GM18868 (cell line): ENCODE data around the gene ARHGAP12.

Source experiments
- ATAC-seq: cut with Tn5 transposase; IDR thresholded peaks from one replicate; pipeline ENCODE4 v1.9.1; 2021; ENCODE audit warnings: mild to moderate bottlenecking, moderate library complexity; ENCODE audit not compliant: unreplicated experiment

Gene ARHGAP12

GRCh38 chr10:31822616-31823318 lies 105.9 kb downstream of the ARHGAP12 start:
- no peak for ATAC-seq

GRCh38 chr10:31822150-31822549 lies 106.5 kb downstream of the ARHGAP12 start:
- no peak for ATAC-seq

- ATAC-seq: no peak
Measured at GRCh38 chr10:31820778-31821369, 107.8 kb downstream of the ARHGAP12 start.

- ATAC-seq: no peak
Measured at GRCh38 chr10:31820096-31820495, 108.5 kb downstream of the ARHGAP12 start.

DNA sequence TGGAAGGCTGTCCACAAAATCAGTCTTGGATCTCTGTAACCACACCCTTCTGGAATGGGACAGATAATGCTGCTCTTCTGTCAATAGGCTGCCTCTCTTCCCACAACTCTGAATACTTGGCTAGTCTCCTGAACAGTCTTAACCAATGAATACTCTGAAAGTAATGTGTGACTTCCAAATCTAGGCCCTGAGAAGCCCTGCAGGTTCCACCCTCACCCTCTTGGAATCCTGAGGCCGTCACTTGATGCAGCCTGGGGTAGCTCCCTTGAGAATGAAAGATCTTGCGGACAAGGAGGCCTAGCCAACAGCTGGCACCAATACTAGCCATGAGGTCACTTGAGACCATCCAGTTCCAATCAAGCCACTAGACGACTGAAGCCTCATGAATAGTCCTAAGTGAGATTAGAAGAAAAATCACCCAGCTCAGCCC lies 109.2 kb downstream of the ARHGAP12 start:
- no peak for ATAC-seq

- no peak for ATAC-seq
Measured at GRCh38 chr10:31816318-31816717, 112.3 kb downstream of the ARHGAP12 start.

DNA sequence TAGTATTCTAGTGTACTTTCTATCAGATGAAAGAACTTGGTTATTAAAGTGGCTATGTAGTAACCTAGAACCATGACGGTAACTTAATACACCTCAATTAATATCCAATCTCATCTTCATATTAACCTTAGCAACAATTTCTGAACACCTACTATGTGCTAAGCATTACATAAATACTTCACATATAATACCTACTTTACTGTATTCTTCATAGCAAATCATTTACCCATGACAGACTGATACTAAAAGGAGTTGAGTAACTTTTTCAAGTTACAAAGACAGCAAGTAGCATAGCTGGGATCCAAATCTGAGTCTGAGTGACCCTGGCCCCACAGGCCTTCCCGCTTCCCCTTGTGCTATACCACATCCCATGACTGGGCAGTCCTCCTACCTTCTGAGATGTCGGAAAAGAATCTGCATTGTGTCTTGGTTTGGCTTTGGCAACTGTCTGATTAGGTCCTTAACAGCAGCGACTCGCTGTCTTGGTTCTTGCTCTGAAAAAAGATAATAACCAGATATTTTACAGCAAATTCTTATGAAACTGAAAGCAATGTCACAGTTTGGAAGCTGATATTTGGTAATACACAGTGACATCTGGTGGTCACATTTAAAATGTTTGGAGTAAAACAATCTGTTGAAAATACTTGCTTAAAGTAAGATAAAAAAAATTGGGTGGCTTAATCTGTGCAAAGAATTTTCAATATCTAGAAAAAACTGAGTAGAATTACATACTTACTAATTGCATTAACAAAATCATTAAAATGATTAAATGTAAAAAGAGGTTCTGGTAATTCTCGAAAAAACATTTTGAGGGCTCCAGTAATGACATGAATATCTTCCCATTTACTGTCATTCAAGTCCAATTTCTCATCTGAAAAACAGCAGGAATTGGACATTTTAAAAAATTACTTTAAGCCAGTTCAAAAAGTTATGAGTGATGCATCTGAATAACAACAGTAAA lies 120.1 kb downstream of the ARHGAP12 start:
- no peak for ATAC-seq

GRCh38 chr10:31804352-31804810 lies 124.2 kb downstream of the ARHGAP12 start:
- no peak for ATAC-seq

GRCh38 chr10:31803606-31804351 lies 124.9 kb downstream of the ARHGAP12 start:
- ATAC-seq: no peak

- ATAC-seq: no peak
Measured at GRCh38 chr10:31799181-31799580, 129.4 kb downstream of the ARHGAP12 start.

GRCh38 chr10:31792745-31793144 lies 135.9 kb downstream of the ARHGAP12 start:
- ATAC-seq: no peak

GRCh38 chr10:31789555-31789954 lies 139.1 kb downstream of the ARHGAP12 start:
- ATAC-seq: no peak

GRCh38 chr10:31782701-31783100 lies 145.9 kb downstream of the ARHGAP12 start:
- no peak for ATAC-seq

DNA sequence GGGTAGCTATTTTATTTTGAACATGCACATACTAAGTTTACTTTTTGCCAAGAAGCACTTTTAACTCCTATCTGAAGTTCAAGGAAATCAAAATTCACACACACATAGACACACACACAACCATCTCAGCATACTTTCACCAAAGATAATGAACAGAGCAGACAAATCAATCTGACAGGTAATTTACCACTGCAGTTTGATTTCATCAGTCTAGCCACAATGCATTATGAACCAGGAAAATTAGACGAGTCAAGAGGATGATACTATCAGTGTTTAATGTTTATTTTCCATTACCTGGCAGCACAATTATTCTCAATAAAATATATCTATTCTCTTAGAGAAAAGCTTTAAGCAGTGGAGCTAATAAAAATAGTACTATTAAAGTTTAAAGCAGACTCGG lies 147.9 kb downstream of the ARHGAP12 start:
- ATAC-seq: no peak

- no peak for ATAC-seq
Measured at GRCh38 chr10:31778627-31779026, 150.0 kb downstream of the ARHGAP12 start.

DNA sequence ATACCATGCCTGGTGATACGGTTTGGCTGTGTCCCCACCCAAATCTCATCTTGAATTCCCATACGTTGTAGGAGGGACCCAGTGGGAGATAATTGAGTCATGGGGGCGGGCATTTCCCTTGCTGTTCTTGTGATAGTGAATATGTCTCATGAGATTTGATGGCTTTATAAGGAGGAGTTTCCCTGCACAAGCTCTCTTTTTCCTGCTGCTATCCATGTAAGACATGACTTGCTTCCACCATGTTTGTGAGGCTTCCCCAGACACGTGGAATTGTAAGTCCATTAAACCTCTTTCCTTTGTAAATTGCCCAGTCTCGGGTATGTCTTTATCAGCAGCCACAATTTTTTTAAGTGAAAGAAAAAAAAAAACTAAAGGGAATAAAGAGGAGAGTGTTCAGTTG lies 152.5 kb downstream of the ARHGAP12 start:
- no peak for ATAC-seq

- no peak for ATAC-seq
Measured at GRCh38 chr10:31774928-31775650, 153.5 kb downstream of the ARHGAP12 start.

GRCh38 chr10:31774299-31774900 lies 154.2 kb downstream of the ARHGAP12 start:
- ATAC-seq: no peak

- no peak for ATAC-seq
Measured at GRCh38 chr10:31773749-31774298, 154.8 kb downstream of the ARHGAP12 start.
